HepG2 (cell line): ENCODE data around the gene ADAT3. TPM values are rescaled to one million over a fixed set of nuclear protein-coding genes. Genes with fewer than 3 reads are reported as not detected.
A peak's percentile ranks its signal among the peaks of the same experiment; 100 is the strongest.

Experiments
- AHDC1 ChIP-seq: sonication (generic); formaldehyde crosslinking; IDR thresholded peaks from 2 replicates; pipeline ENCODE4 v1.5.1; 2020; ENCODE audit warnings: mild to moderate bottlenecking, missing genetic modification reagents, borderline replicate concordance
- BRD4 ChIP-seq: sonication (generic); formaldehyde crosslinking; IDR thresholded peaks from 2 replicates; pipeline ENCODE4 v1.4.0; 2020; ENCODE audit warnings: missing genetic modification reagents
- CHD2 ChIP-seq: IDR thresholded peaks from 2 replicates; pipeline ENCODE4 v1.6.1; 2011; ENCODE audit warnings: low read depth, low read length, improper control_type of control experiment
- EZH2 ChIP-seq: conservative IDR thresholded peaks from 2 replicates; pipeline ENCODE4 v1.6.1; 2012; ENCODE audit warnings: mild to moderate bottlenecking, low read depth, low read length, moderate library complexity
- HMGXB4 ChIP-seq, 2 experiments: sonication (generic) in 1 of 2; formaldehyde crosslinking in 1 of 2; IDR thresholded peaks; 2 replicates each; pipeline versions ENCODE4 v1.4.0 to v1.6.1; 2018 to 2020; ENCODE audit warnings: missing genetic modification reagents in 2 of 2, borderline replicate concordance in 1 of 2, low read depth in 1 of 2, mild to moderate bottlenecking in 1 of 2, missing biosample characterization in 1 of 2
- POLR2AphosphoS2 ChIP-seq: IDR thresholded peaks from 2 replicates; pipeline ENCODE4 v1.6.1; 2011; ENCODE audit warnings: low read depth, low read length, improper control_type of control experiment
- SUZ12 ChIP-seq: fragments of 150-350 bp; IDR thresholded peaks from 2 replicates; pipeline ENCODE4 v1.6.1; 2014; ENCODE audit warnings: low read depth, low read length
- TOE1 ChIP-seq: sonication (generic); formaldehyde crosslinking; IDR thresholded peaks from 2 replicates; pipeline ENCODE4 v1.4.0; 2020; ENCODE audit warnings: mild to moderate bottlenecking, missing genetic modification reagents
- ZC3H4 ChIP-seq: sonication (generic); formaldehyde crosslinking; IDR thresholded peaks from 2 replicates; pipeline ENCODE4 v1.4.0; 2020; ENCODE audit warnings: missing genetic modification reagents, borderline replicate concordance
- ZNF264 ChIP-seq: sonication (generic); formaldehyde crosslinking; IDR thresholded peaks from 2 replicates; pipeline ENCODE4 v1.4.0; 2020; ENCODE audit warnings: missing genetic modification reagents
- ZNF432 ChIP-seq: sonication (generic); formaldehyde crosslinking; IDR thresholded peaks from 2 replicates; pipeline ENCODE4 v1.5.0; 2020; ENCODE audit warnings: missing genetic modification reagents, mild to moderate bottlenecking, borderline replicate concordance
- ZNF552 ChIP-seq: sonication (generic); formaldehyde crosslinking; IDR thresholded peaks from 2 replicates; pipeline ENCODE4 v1.9.0; 2022; ENCODE audit warnings: missing genetic modification reagents, mild to moderate bottlenecking, borderline replicate concordance
- ZNF589 ChIP-seq: sonication (generic); formaldehyde crosslinking; conservative IDR thresholded peaks from 2 replicates; pipeline ENCODE4 v1.8.0; 2022; ENCODE audit warnings: mild to moderate bottlenecking, moderate library complexity, missing genetic modification reagents
- ZNF674 ChIP-seq: sonication (generic); formaldehyde crosslinking; IDR thresholded peaks from 2 replicates; pipeline ENCODE4 v1.5.0; 2020; ENCODE audit warnings: low read depth, mild to moderate bottlenecking, missing genetic modification reagents
- ZNF780A ChIP-seq: sonication (generic); formaldehyde crosslinking; IDR thresholded peaks from 2 replicates; pipeline ENCODE4 v1.8.0; 2022; ENCODE audit warnings: mild to moderate bottlenecking, missing genetic modification reagents, moderate library complexity
- ZNF850 ChIP-seq: sonication (generic); formaldehyde crosslinking; conservative IDR thresholded peaks from 2 replicates; pipeline ENCODE4 v1.9.0; 2021; ENCODE audit warnings: mild to moderate bottlenecking, missing genetic modification reagents
- ZSCAN20 ChIP-seq: sonication (generic); formaldehyde crosslinking; IDR thresholded peaks from 2 replicates; pipeline ENCODE4 v1.4.0; 2020; ENCODE audit warnings: missing genetic modification reagents, mild to moderate bottlenecking, borderline replicate concordance
- polyA plus RNA-seq, 8 experiments: library from polyadenylated mRNA; depleted of rRNA in 3 of 8; stranded (reverse) in 7 of 8; unstranded in 1 of 8; fragments of >200 nt; fragmentation: Illumina TruSeq in 4 of 8; extraction: Trizol in 4 of 8; gene quantifications; 2 replicates each; pipeline versions ENCODE4 v1.2.1 to v1.2.3, GENCODE V29; 2011 to 2016; ENCODE audit warnings: low read depth in 4 of 8, missing spikeins in 1 of 8, mixed read lengths in 1 of 8; ENCODE audit not compliant: insufficient read depth in 1 of 8
- total RNA-seq, 5 experiments: library from RNA; depleted of rRNA; stranded (reverse); fragments of >200 nt; fragmentation: Illumina TruSeq; extraction: Trizol; gene quantifications; 2 replicates each; pipeline ENCODE4 v1.2.3, GENCODE V29; 2016; ENCODE audit warnings: low read depth in 1 of 5

The ADAT3 gene
- total and polyA plus RNA-seq, 2 of the 13 experiments (the other 11 are each of a cell fraction or from before 2014, with no cell fraction given), result 0.95 to 3.5 TPM

GRCh38 chr19:1864480-1865171 lies 40.6 kb upstream of the ADAT3 start (continued):
- TF ChIP-seq POLR2AphosphoS2 (no peak), ZNF674 (CRISPR knock-in tag) (no peak), EZH2 (no peak), BRD4 (0 out of 2 replicates have a peak, but pooled peaks have one; percentile 10), ZNF780A (no peak), ZNF264 (CRISPR knock-in tag) (no peak), SUZ12 (no peak), HMGXB4 (CRISPR knock-in tag; IDR thresholded peaks at IDR 0.05; ENCODE audit: borderline replicate concordance in 1 of 2, low read depth in 1 of 2) (peak; percentile 89 to 90), ZNF432 (CRISPR knock-in tag) (no peak), ZC3H4 (CRISPR knock-in tag) (0 out of 2 replicates have a peak, but pooled peaks have one; percentile 62), AHDC1 (CRISPR knock-in tag) (no peak), ZNF589 (CRISPR knock-in tag) (no peak), ZNF552 (CRISPR knock-in tag) (no peak), ZNF850 (CRISPR knock-in tag) (no peak), ZSCAN20 (CRISPR knock-in tag) (no peak), CHD2 (no peak; the same call in 1 of the 2 replicates), TOE1 (CRISPR knock-in tag) (no peak)
